ENCODE results near the gene SLC41A2.

SLC41A2 gene

GRCh38 chr12:104974626-104975290 lies 16.7 kb upstream of the SLC41A2 start:
- no peak for TF ChIP-seq EZH2phosphoT487 (IDR thresholded peaks at IDR 0.05; ENCODE audit: borderline replicate concordance)
- TF ChIP-seq, protein P1, sequence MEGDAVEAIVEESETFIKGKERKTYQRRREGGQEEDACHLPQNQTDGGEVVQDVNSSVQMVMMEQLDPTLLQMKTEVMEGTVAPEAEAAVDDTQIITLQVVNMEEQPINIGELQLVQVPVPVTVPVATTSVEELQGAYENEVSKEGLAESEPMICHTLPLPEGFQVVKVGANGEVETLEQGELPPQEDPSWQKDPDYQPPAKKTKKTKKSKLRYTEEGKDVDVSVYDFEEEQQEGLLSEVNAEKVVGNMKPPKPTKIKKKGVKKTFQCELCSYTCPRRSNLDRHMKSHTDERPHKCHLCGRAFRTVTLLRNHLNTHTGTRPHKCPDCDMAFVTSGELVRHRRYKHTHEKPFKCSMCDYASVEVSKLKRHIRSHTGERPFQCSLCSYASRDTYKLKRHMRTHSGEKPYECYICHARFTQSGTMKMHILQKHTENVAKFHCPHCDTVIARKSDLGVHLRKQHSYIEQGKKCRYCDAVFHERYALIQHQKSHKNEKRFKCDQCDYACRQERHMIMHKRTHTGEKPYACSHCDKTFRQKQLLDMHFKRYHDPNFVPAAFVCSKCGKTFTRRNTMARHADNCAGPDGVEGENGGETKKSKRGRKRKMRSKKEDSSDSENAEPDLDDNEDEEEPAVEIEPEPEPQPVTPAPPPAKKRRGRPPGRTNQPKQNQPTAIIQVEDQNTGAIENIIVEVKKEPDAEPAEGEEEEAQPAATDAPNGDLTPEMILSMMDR (conservative IDR thresholded peaks at IDR 0.05; ENCODE audit: low read length) = no peak
- Histone ChIP-seq H3K9me3 (ENCODE audit: insufficient read depth, low read depth, low read length) (no peaks in the 10 kb centered on the region), H3K79me2 (ENCODE audit: insufficient read depth, low read length) (no peaks in the 10 kb centered on the region), H3K36me3 (ENCODE audit: insufficient read depth, low read length) (no peaks in the 10 kb centered on the region), H3K4me2 (ENCODE audit: low read depth, low read length, poor library complexity, severe bottlenecking) (no peak overlapping the region), H3K9me2 (replicated peaks; ENCODE audit: low read depth, low read length) (no peaks in the 10 kb centered on the region), H3F3A (ENCODE audit: low read depth) (no peaks in the 10 kb centered on the region), H3K4me1 (ENCODE audit: insufficient read depth, low read length, poor library complexity, severe bottlenecking) (no peaks in the 10 kb centered on the region), H4K20me1 (ENCODE audit: insufficient read depth, low read length, poor library complexity, severe bottlenecking) (no peaks in the 10 kb centered on the region), H3K4me3 (ENCODE audit: low read length, poor library complexity, severe bottlenecking) (no peak overlapping the region), H3K9ac (ENCODE audit: low read depth, low read length, poor library complexity, severe bottlenecking) (no peak overlapping the region), H2AFZ (ENCODE audit: low read length) (no peak overlapping the region), H3K27me3 (ENCODE audit: insufficient read depth, low read length, poor library complexity, severe bottlenecking) (no peaks in the 10 kb centered on the region)

GRCh38 chr12:104973250-104973649 lies 15.2 kb upstream of the SLC41A2 start:
- Histone ChIP-seq H3K4me3 (ENCODE audit: low read length, poor library complexity, severe bottlenecking) (no peak overlapping the region), H3K4me2 (ENCODE audit: low read depth, low read length, poor library complexity, severe bottlenecking) (no peak overlapping the region), H3K9me3 (ENCODE audit: insufficient read depth, low read depth, low read length) (no peaks in the 10 kb centered on the region), H2AFZ (ENCODE audit: low read length) (no peak overlapping the region), H3K4me1 (ENCODE audit: insufficient read depth, low read length, poor library complexity, severe bottlenecking) (no peaks in the 10 kb centered on the region), H3K36me3 (ENCODE audit: insufficient read depth, low read length) (no peaks in the 10 kb centered on the region), H3K27me3 (ENCODE audit: insufficient read depth, low read length, poor library complexity, severe bottlenecking) (no peaks in the 10 kb centered on the region), H3F3A (ENCODE audit: low read depth) (no peaks in the 10 kb centered on the region), H3K9me2 (replicated peaks; ENCODE audit: low read depth, low read length) (no peaks in the 10 kb centered on the region), H4K20me1 (ENCODE audit: insufficient read depth, low read length, poor library complexity, severe bottlenecking) (no peaks in the 10 kb centered on the region), H3K9ac (ENCODE audit: low read depth, low read length, poor library complexity, severe bottlenecking) (no peak overlapping the region), H3K79me2 (ENCODE audit: insufficient read depth, low read length) (no peaks in the 10 kb centered on the region)
- TF ChIP-seq, protein P1 (conservative IDR thresholded peaks at IDR 0.05; ENCODE audit: low read length) = no peak
- TF ChIP-seq EZH2phosphoT487 (IDR thresholded peaks at IDR 0.05; ENCODE audit: borderline replicate concordance) = no peak

DNA sequence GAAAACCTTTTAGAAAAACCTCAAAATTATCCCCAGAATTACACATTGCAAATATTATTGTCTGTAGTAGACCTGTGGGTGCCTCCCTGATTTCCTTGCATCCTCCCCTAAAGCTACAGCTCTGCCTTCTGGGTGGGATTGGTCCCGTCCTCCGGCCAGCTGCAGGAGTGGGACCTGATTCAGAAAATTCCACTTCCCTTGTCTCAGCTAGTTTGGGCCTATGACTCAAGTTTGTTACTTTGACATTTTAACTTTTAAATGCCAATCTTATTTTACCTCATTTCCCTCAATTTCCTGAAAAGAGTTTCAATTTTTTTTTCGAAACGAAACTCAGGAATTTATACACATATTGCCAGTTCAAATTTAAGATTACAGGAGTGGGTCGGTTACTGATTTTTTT lies 13.2 kb upstream of the SLC41A2 start:
- no peak overlapping the region for H3K9ac ChIP-seq (ENCODE audit: low read depth, low read length, poor library complexity, severe bottlenecking)
- no peaks in the 10 kb centered on the region for H3K4me1 ChIP-seq (ENCODE audit: insufficient read depth, low read length, poor library complexity, severe bottlenecking)
- no peaks in the 10 kb centered on the region for H3K27me3 ChIP-seq (ENCODE audit: insufficient read depth, low read length, poor library complexity, severe bottlenecking)
- H3K4me3 ChIP-seq (ENCODE audit: low read length, poor library complexity, severe bottlenecking) = no peak overlapping the region
- no peaks in the 10 kb centered on the region for H3K9me3 ChIP-seq (ENCODE audit: insufficient read depth, low read depth, low read length)
- H4K20me1 ChIP-seq (ENCODE audit: insufficient read depth, low read length, poor library complexity, severe bottlenecking) = no peaks in the 10 kb centered on the region
- H3K79me2 ChIP-seq (ENCODE audit: insufficient read depth, low read length) = no peaks in the 10 kb centered on the region
- TF ChIP-seq EZH2phosphoT487 (IDR thresholded peaks at IDR 0.05; ENCODE audit: borderline replicate concordance) = no peak
- TF ChIP-seq, protein P1 (conservative IDR thresholded peaks at IDR 0.05; ENCODE audit: low read length) = no peak
- no peak overlapping the region for H3K4me2 ChIP-seq (ENCODE audit: low read depth, low read length, poor library complexity, severe bottlenecking)
- H3K36me3 ChIP-seq (ENCODE audit: insufficient read depth, low read length) = no peaks in the 10 kb centered on the region
- H3K9me2 ChIP-seq (replicated peaks; ENCODE audit: low read depth, low read length) = no peaks in the 10 kb centered on the region
- no peak overlapping the region for H2AFZ ChIP-seq (ENCODE audit: low read length)
- H3F3A ChIP-seq (ENCODE audit: low read depth) = no peaks in the 10 kb centered on the region
